HK-2 (cell line): ENCODE data around the gene TBL3.

Experiments
- DNase-seq: peaks from one replicate; pipeline ENCODE4 v3.0.0-alpha.2; 2018; ENCODE audit not compliant: unreplicated experiment

Gene TBL3

DNA sequence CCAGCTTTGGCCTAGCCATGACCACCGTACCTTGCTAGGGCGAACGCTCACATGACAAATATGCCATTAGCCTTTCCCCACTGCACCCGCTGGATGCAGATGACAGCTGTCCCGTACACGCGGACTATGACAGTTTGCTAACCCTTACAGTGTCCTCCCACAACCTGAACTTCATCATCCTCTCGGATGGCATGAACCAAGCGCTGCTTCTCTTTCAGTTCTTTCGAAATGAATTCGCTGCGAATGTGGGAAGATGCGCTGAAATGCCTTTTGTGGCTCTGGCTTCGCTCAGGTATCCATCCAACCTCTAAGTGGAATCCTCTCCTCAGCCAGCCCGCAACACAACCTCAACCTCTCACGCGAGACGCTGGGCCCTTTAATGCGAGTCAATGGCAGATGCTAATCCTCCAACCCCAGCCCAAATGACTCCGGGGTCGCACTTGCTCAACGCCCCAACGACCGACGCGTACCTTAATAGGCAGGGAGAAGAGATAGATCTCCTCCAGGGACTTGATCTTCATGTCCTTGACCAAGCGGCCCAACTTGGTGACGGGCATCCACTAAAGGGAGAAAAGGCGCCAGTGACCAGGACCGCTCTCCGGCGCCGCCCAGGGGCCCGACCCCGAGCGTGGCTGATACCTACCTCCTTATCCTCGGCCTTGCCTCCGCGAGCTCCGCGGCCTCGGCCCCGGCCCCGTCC is 7.9 kb upstream of the TBL3 start:
- peak; percentile 11 for DNase-seq

DNA sequence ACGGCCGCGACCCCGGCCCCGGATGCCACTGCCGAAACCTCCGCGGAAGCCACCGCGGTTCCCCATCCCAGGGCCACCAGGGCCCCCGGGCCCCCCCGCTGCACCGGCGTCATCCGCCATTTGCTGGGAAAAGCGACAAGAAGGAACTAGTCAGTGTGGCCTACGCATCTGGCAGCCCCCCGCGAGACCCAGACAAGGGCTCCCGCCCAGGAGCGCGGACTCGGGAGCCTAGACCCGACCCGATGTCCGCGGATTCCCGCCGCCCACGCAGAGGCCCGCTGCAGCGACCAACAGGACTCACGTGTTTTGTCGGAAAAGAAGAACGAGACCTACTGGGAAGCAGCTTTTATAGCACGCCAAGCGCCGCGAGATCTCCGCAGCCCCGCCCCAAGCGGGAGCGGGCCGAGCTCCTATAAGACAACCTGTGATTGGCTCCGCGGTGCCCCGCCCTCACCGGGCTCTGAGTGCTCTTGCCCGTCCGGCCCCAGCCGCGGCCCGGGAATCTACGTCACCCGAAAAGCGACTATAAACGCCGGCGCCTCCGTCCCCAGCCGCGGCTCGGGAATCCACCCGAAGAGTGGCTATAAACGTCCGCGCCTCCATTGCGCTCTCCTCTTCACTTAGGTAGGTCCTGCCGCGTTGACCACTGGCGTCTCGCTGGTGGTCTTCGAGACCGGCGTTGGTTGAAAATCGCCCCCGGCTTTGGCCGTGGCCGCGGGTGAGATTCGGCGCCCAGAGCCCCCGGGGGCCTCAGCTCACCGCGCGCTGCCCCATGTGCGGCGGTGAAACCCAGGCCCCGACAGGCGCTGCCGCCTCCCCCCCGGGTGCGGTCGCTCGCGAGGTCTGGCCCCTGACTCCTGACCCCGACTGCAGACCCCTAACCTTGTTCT is 7.1 kb upstream of the TBL3 start, which contains the start of gene RPS2:
Gene RPS2 (minus strand): TSS at position 321 of the 890 bp plus-strand sequence. CDS start 201 bp downstream, at position 120.
- DNase-seq = peak; percentile 94

DNA sequence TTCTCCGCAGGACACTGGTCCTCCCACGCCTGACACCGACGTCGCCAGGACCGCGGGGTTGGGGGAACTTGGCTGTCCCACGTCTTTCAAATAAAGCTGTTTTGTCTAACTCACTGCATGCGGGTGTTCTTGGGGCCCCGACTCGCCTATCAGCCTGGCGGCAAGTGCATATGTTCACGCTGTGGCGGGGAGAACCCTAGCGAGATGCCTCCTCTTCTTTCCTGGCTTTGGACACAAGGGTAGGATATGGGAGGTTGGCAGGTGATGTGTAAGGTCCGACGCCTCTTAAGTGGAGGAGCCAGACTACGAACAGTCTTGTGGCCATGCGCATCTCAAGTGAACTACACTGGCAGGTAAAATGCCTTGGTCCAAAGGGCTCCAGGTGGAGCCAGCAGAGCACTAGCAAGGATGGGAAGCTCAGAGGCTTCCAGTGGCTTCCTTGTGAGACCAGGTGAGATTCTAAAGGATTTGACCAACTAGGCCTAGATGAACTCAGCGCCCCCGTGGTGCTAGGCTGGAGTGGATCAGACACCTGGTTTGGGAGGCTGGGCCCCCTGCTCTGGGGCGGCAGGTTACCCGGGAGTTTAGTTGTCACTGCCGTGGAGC is 6.4 kb upstream of the TBL3 start:
- no peak for DNase-seq

DNA sequence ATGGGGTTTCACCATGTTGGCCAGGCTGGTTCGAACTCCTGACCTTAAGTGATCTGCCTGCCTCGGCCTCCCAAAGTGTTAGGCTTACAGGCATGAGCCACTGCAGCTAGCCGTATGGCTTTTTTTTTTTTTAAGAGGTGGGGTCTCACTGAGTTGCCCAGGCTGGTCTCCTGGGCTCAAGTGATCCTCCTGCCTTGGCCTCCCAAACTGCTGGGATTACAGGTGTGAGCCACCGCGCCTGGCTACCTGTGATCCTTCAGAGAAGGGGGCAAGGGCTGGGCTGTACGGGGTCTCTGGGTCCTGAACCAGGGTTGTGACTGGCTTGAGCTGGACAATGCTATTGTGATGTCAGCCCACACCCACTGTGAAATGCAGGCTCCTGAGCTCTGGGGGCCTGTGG is 5.4 kb upstream of the TBL3 start, which contains the start of gene RNF151:
Gene RNF151 (plus strand): TSS at position 397 of the 400 bp plus-strand sequence. CDS start 26 bp downstream, outside the sequence.
- DNase-seq = no peak

DNA sequence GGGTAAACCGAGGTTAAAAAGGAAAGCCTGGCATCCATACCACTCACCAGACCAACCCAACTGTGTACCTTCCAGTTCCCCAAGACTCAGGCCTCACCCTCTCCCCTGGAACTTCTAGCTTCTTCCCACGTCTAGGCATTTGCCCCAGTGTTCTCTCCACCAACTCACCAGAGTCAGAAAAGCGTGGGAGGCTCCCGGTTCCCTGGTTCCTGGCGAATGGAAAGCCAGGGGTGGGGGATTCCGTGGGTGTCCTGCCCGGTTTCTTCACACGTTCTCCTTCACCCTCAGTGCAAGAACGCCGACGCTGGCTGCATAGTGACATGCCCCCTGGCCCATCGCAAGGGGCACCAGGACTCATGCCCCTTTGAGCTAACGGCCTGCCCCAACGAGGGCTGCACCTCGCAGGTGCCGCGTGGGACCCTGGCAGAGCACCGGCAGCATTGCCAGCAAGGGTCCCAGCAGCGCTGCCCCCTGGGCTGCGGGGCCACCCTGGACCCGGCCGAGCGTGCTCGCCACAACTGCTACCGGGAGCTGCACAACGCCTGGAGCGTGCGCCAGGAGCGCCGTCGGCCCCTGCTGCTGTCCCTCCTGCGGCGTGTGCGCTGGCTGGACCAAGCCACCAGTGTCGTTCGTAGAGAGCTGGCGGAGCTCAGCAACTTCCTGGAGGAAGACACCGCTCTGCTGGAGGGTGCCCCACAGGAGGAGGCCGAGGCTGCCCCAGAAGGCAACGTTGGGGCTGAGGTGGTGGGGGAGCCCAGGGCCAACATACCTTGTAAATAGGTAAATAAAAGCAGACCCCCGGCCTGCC is 3.5 kb upstream of the TBL3 start:
- DNase-seq = no peak

DNA sequence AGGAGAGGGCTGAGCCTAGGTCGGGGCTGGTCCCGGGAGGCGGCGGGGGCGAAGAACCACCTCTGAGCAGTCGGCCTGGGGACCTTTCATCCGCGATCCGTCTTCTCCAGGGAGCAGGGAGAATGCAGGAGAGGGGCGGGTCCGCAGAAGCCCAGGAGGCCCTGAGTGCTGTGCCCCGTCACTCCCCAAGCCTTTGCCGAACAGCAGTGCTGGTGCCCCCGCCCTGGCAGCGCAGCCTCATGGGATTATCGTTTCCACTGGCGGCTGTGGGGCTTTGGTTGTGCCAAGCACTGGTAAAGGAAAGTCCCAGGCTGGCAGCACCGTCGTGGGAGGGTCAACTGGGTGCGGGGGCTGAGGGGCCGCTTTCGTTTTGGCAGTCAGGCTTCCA is 631 bp downstream of the TBL3 start:
- DNase-seq = peak; percentile 32

DNA sequence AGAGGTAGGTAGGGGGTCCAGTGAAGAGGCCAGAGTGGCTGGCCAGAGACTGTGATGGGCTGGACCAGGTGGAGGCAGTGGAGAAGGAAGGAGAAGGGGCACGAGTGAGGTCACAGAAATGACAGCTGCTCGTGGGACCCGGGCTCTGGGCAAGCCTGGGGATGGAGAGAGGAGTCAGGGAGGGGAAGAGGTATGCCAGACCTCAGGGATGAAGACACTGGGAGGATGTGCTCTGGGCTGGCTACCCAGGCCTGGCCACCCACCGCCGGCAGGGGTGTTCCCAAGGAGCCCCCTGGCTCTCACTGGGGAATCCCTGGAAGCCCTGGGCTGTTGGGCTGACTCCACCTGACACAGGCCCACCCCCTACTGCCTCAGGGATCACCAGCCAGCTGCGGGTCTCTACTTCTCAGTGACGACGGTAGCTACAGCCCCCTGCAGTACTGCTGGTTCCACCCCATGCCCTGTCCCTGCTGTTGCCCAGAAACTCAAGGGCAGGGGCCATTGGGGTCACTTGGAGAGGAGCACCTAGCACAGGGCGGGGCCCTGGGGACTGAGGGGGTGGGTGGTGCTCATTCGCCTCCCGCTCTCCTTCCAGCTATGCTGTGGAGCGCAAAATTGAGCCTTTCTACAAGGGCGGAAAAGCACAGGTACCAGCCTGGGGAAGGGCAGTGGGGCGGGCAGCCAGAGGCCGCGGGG is 1.8 kb downstream of the TBL3 start:
- no peak for DNase-seq

DNA sequence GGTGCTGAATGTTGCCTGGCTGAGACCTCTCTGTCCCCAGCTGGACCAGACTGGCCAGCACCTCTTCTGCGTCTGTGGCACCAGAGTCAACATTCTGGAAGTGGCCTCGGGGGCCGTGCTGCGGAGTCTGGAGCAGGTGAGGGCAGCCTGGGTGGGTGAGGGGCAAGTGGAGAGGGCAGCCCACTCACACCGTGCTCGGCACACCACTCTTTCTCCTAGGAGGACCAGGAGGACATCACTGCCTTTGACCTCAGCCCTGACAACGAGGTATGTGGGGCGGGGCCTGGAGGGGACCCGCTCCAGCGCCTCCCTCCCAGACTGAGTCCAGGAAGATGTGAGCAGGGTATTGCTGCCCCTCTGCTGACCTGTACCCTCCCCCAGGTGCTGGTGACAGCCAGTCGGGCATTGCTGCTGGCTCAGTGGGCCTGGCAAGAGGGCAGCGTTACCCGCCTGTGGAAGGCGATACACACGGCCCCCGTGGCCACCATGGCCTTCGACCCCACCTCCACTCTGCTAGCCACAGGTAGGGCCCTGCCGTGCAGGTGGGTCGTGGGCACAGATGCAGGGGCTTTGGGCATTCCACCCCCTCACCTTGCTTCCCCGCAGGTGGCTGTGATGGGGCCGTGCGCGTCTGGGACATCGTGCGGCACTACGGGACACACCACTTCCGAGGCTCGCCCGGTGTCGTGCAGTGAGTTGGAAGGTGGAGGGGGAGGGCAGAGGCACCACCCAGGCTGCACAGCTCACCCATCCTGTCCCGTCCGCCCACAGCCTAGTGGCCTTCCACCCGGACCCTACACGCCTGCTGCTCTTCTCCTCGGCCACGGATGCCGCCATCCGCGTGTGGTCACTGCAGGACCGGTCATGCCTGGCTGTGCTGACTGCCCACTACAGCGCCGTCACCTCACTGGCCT is 2.6 kb downstream of the TBL3 start:
- DNase-seq = no peak

DNA sequence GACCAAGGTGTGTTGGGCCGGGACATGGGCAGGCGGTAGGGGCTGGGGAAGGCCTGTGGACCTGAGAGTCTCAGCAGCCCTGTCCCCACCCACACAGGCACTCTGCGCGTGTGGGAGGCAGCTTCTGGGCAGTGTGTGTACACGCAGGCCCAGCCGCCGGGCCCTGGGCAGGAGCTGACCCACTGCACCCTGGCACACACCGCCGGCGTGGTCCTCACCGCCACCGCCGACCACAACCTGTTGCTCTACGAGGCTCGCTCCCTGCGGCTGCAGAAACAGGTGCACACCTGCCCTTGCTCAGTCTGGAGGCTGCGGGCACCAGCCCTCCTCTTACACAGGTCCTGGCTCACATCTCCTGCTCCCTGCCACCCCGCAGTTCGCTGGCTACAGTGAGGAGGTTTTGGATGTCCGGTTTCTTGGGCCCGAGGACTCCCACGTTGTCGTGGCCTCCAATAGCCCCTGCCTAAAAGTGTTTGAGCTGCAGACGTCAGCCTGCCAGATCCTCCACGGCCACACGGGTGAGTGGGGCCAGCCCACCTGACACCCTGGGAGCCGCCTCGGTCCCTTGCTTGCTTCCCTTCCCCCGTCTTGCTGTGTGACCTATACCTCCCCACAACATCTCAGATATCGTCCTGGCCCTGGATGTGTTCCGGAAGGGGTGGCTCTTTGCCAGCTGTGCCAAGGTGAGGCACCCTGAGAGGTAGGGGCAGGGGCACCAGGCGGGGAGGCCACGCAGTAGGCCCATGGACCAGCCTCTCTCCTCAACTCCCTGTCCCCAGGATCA is 3.8 kb downstream of the TBL3 start:
- no peak for DNase-seq

DNA sequence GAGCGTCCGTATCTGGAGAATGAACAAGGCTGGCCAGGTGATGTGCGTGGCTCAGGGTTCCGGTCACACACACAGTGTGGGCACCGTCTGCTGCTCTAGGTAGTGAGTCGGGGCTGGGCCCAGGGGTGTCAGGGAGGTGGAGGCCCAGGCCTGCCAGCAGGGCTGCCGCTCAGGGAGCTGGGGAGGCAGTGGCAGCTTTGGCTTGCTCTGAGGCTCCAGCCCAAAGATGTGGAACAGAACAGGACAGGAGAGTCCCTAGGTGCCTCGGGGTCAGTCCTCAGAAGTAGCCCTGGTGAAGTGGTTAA is 4.3 kb downstream of the TBL3 start:
- no peak for DNase-seq

DNA sequence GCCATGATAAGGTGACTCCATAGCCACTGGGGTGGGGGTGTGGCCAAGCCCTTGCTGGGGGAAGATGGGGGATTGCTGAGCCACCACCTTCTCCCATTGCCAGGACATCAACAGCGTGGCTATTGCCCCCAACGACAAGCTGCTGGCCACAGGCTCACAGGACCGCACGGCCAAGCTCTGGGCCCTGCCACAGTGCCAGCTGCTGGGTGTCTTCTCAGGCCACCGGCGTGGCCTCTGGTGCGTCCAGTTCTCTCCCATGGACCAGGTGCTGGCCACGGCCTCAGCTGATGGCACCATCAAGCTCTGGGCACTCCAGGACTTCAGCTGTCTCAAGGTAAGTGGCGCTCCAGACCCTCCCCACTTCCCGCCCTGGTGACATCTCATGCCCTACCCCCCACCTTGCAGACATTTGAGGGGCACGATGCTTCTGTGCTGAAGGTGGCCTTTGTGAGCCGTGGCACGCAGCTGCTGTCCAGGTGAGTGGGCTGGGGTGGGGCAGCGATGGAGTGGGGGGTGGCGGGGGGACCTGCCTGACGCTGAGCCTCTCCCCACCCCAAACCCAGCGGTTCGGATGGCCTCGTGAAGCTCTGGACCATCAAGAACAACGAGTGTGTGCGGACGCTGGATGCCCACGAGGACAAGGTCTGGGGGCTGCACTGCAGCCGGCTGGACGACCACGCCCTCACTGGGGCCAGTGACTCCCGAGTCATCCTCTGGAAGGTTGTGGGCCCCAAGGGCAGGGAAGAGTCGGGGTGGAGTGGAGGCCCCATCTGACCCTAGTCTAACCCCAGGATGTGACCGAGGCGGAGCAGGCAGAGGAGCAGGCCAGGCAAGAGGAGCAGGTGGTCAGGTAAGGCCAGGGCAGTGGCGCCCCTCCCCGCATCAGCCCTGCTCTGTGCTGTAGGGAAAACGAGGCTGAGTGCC is 5.4 kb downstream of the TBL3 start:
- DNase-seq = no peak

DNA sequence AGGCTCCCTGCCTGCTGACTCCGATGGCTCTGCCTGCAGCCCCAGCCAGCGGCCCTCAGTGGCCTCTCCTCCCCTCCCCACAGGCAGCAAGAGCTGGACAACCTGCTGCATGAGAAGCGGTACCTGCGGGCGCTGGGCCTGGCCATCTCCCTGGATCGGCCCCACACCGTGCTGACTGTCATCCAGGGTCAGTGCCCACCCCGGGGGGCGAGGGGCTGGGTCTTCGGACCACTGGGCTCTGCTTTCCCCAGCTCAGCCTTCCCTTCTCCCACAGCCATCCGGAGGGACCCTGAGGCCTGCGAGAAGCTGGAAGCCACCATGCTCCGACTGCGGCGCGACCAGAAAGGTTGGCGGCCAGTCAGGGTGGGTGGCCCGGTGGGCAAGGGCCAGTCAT is 6.0 kb downstream of the TBL3 start:
- no peak for DNase-seq

DNA sequence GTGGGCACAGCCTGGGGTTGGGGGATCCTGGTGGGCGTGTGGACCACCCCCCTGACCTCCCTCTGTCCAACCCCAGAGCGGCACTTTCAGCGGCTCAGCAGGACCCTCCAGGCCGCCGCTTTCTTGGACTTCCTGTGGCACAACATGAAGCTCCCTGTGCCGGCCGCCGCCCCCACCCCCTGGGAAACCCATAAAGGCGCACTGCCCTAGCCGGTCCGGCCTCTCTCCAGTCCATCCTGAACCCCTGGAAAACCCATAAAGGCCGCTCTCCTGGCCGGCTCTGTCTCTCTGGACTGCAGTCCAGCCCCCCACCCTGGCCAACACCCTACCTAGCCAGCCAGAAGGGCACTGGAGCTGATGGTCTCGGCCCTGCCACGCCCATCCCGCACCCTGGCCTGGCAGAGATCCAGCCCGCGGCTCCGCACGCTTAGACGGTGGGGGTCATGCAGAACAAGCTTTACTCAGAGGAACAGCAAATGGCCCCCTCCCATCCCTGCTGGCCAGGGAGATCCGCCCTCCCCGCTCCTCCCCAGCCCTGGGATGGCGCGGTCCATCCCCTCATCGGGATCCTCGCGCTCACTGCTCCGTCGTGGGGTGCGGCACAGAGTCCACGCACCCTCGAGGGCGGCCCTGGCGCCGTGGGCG is 6.7 kb downstream of the TBL3 start:
- DNase-seq = no peak

DNA sequence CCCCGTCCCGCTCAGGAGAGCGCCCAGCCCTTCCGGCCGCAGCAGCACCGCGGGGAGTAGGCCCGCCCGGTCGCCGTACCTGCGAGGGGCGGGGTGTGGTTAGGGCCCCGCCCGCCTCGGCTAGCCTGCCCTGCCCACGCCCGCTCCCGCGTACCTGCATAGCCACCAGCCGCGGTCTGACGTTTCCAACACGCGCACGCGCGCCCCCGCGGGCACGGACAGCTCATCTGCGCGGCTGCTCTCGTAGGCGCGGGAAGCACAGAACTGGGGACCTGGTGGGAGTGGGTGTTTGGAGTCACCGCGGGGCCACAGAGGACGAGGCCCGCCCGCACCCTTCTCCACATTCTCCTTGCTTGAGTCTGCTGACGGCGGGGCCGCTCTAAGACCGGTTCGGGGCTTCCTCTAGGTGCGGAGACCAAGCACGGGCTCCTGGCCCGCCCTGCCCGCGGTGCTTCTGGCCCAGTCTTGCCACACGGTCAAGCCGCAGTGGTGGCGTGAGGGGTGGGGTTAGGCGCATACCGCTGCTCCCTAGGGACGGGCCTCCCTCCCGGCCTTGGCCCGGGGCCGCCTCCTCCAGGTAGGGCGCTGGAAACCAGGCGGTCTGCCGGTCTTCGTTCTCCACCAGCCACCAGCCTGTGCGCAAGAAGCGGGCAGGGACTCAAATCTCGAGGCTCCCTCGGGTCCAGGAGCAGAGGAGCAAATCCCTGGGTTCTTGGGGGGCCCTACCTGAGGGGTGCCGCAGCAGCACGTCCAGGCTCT is 7.6 kb downstream of the TBL3 start:
- DNase-seq = no peak

DNA sequence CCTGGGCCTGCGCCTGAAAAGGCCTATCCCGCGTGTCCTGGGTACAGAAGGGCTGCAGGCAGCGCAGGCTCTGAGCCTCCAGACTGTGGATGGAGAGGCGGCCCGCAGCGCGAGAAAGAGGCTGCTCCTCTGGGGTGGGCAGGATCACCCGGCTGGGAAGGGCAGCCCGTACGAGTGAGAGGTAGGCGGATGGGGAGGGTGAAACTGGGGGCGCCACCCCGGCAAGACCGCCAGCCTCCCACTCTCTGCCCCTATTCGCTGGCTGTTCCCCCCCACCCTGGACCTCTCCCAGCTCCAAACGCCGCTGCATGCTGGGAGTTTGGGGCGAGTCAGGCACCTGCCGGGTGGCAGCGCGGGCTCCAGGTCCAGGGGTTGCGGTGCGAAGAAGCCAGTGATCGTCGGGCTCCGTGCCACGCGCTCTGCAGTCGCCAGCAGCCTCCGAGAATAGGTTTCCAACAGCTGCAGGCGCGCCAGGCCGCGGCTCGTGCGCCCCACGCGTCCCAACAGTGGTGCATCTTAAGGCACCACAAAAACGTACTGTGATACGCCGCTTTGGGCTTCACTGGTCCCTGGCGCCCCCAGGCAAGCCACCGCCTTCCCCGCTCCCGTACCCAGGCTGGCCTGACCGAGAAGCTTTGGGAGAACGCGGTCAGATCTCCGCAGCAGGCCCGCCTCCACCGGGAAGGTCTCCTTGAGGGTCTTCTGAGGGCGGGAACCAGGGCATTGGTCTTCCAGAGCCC is 8.3 kb downstream of the TBL3 start:
- DNase-seq = no peak

DNA sequence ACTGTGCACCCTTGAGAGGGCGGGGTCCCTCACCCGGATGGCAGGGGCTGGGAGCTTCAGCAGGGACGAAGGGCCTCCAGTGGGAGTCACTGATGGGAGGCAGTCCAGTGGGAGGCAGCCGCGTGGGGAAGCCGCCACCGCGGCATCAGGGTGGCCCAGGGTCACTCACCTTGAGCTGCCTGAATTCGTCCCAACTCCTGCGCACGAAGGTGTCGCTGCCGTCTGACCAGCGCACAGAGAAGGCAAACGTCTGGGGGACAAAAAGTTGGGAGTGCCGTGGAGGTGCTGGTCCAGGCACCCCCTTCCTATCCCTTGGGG is 8.9 kb downstream of the TBL3 start:
- no peak for DNase-seq
